HG02970 (cell line): Measurements from ENCODE around the gene VRK3.
"Not testable (repeated sequence)": the region's sequence is repeated elsewhere in the genome, so short reads cannot be mapped to it uniquely, and the experiment has no call there.

ENCODE experiments used
- ATAC-seq: cut with Tn5 transposase; IDR thresholded peaks from one replicate; pipeline ENCODE4 v1.9.1; 2021; ENCODE audit warnings: mild to moderate bottlenecking, moderate library complexity, moderate number of reproducible peaks; ENCODE audit not compliant: unreplicated experiment, low FRiP score

The VRK3 gene

GRCh38 chr19:50025022-50025793 lies at the start of gene VRK3:
TSS of gene VRK3 (minus strand) at chr19:50025372. CDS start at chr19:50016162, 9,210 bp downstream.
- ATAC-seq, result peak; percentile 79

- not testable (repeated sequence) for ATAC-seq
Measured at GRCh38 chr19:50068382-50068781, 43.2 kb upstream of the VRK3 start.

GRCh38 chr19:50067575-50067974 lies 42.4 kb upstream of the VRK3 start:
- no peak for ATAC-seq

GRCh38 chr19:50065938-50066337 lies 40.8 kb upstream of the VRK3 start:
- no peak for ATAC-seq

- ATAC-seq, result no peak
Measured at GRCh38 chr19:50061650-50062049, 36.5 kb upstream of the VRK3 start.

- ATAC-seq, result no peak
Measured at GRCh38 chr19:50060107-50060506, 34.9 kb upstream of the VRK3 start.

GRCh38 chr19:50059045-50059444 lies 33.9 kb upstream of the VRK3 start:
- ATAC-seq, result no peak

GRCh38 chr19:50058425-50058824 lies 33.3 kb upstream of the VRK3 start:
- ATAC-seq, result no peak

GRCh38 chr19:50053119-50053518 lies 27.9 kb upstream of the VRK3 start:
- no peak for ATAC-seq

- ATAC-seq, result no peak
Measured at GRCh38 chr19:50051964-50052363, 26.8 kb upstream of the VRK3 start.

- ATAC-seq, result not testable (repeated sequence)
Measured at GRCh38 chr19:50051228-50051895, 26.2 kb upstream of the VRK3 start.

GRCh38 chr19:50050406-50051227 lies 25.4 kb upstream of the VRK3 start:
- ATAC-seq, result no peak

- ATAC-seq, result no peak
Measured at GRCh38 chr19:50047671-50048070, 22.5 kb upstream of the VRK3 start.

- ATAC-seq, result no peak
Measured at GRCh38 chr19:50046649-50047503, 21.7 kb upstream of the VRK3 start.

- no peak for ATAC-seq
Measured at GRCh38 chr19:50044922-50045321, 19.8 kb upstream of the VRK3 start.

GRCh38 chr19:50043967-50044366 lies 18.8 kb upstream of the VRK3 start:
- ATAC-seq, result no peak

- ATAC-seq, result no peak
Measured at GRCh38 chr19:50042363-50043024, 17.3 kb upstream of the VRK3 start.

GRCh38 chr19:50040967-50041366 lies 15.8 kb upstream of the VRK3 start:
- ATAC-seq, result no peak

- no peak for ATAC-seq
Measured at GRCh38 chr19:50039968-50040367, 14.8 kb upstream of the VRK3 start.

GRCh38 chr19:50036908-50037307 lies 11.7 kb upstream of the VRK3 start:
- no peak for ATAC-seq
